ENCODE data around the gene DNAH1.
A peak's percentile ranks its signal among the peaks of the same experiment; 100 is the strongest.

Gene DNAH1

DNA sequence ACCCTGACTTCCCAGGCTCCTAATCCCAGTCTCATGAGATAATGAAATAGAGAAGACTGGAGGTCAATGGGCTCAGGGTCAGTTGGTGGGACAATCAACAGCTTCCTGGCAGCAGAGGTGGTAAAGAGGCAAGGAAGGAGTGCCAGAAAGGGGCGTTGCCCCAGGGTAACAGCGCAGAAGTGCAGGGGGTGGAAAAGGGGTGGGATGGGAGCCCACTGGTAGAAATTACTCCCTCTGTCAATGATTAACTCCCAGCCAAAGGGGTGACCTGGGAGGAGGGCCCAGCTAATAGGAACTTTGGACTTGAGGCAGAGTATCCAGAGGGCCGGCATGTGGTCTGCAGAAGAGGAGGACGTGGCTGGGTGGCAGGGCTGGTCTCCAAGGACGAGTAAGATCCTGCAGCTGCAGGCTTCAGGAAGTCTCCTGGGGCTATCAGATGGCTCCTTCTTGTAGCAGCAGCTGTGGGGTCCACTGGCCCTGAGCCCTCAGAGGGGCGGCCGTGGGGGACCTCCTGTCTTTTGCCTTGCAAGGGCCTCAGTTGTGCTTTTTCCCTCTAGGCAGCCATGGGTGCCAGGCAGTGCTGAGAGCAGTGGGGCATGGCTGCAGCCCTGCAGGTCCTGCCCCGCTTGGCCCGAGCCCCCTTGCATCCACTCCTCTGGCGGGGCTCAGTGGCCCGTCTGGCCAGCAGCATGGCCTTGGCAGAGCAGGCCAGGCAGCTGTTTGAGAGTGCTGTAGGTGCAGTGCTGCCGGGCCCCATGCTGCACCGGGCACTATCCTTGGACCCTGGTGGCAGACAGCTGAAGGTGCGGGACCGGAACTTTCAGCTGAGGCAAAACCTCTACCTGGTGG is 26.1 kb upstream of the DNAH1 start:
- H3K4me2 ChIP-seq = peak overlapping the region; percentile 95

DNA sequence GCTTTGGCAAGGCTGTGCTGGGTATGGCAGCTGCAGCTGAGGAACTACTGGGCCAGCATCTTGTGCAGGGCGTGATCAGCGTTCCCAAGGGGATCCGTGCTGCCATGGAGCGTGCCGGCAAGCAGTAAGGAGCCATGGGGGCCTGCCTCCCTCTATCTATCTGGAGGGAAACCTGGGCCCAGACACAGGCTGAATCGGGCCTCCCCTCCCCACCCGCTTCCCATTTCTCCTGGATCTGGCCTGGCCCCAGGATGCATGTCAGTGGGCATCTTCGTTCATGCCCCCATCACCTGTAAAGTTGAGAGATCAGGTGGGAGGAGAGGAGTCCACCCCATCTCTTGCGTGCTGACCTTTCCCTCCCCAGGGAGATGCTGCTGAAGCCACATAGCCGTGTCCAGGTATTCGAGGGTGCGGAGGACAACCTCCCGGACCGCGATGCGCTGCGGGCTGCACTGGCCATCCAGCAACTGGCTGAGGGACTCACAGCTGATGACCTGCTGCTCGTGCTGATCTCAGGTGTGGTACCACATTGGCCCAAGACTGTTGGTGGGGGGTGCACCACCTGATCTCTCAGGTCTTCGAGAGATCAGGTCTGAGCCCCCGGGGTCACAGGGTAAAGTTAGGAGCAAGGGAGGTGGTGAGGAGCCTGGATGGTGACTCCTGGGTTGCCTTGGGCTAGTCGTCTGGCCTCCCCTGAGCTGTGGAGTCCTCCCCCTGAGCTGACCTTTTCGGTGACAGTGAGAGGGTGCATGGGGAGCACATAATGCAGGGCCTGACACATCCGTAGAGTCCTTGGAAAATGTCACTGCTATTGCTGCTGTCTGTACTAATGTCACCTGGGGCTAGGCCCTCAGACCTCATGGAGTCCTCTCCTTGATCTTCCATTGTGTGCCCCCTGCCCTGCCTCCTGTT is 25.3 kb upstream of the DNAH1 start:
- Histone ChIP-seq H3K27me3 (no peaks in the 10 kb centered on the region), H3K36me3 (peaks cover 34% of the 10 kb centered on the region), H3K4me1 (peaks cover 50% of the 10 kb centered on the region), H3K4me2 (peak overlapping the region; percentile 95), H3K9ac (peak overlapping the region; percentile 16; the same call in 1 of the 2 replicates), H4K20me1 (peaks cover 13% of the 10 kb centered on the region; the same call in 1 of the 2 replicates), H3K9me3 (no peaks in the 10 kb centered on the region), H3K4me3 (peak overlapping the region; percentile 15; the same call in 1 of the 2 replicates), H3K27ac (0 out of 2 replicates have a peak overlapping the region, but pooled peaks have one; percentile 27)
- TF ChIP-seq Cebpa-rat (IDR thresholded peaks at IDR 0.05) = no peak

More for the DNA sequence above, 26.1 kb upstream of the DNAH1 start:
- peaks cover 34% of the 10 kb centered on the region for H3K36me3 ChIP-seq
- H3K27me3 ChIP-seq = no peaks in the 10 kb centered on the region
- no peaks in the 10 kb centered on the region for H3K9me3 ChIP-seq
- H3K27ac ChIP-seq = peak overlapping the region; percentile 27; the same call in 1 of the 2 replicates
- no peak for TF ChIP-seq Cebpa-rat (IDR thresholded peaks at IDR 0.05)
- peak overlapping the region; percentile 15; the same call in 1 of the 2 replicates for H3K4me3 ChIP-seq
- peak overlapping the region; percentile 16 for H3K9ac ChIP-seq
- H4K20me1 ChIP-seq = peaks cover 13% of the 10 kb centered on the region; the same call in 1 of the 2 replicates
- peaks cover 50% of the 10 kb centered on the region for H3K4me1 ChIP-seq

DNA sequence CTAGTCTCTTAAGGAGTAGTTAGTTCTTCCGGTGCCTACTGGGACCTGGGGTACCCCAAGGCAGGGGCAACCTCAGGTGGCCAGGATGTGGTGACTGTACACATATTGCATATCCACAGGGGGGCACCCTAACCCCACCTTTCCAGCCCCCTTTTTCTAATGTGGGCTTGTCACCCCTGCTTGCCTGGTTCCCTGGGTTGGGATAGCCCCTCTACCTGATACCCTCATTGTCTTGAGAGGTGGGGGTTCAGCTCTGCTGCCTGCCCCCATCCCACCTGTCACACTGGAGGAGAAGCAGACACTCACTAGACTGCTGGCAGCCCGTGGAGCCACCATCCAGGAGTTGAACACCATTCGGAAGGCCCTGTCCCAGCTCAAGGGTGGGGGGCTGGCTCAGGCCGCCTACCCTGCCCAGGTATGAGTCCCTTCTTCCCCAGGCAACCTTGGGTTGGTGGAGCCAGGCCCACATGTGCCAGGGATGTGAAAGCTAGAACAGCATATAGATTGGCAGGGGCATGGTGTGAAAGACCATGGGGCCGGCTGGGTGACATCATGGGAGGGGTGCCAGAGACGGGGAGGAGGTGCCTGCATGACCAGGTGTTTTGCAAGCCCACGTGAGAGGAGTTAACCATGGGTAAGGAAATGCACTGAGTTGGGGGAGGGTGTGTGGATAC is 24.5 kb upstream of the DNAH1 start:
- Histone ChIP-seq H3K9ac (peak overlapping the region; percentile 8; the same call in 1 of the 2 replicates), H3K27me3 (no peaks in the 10 kb centered on the region), H3K4me1 (peaks cover 50% of the 10 kb centered on the region), H3K36me3 (peaks cover 34% of the 10 kb centered on the region), H3K4me3 (no peak overlapping the region), H3K4me2 (peak overlapping the region; percentile 95; the same call in 1 of the 2 replicates), H4K20me1 (peaks cover 13% of the 10 kb centered on the region; the same call in 1 of the 2 replicates), H3K27ac (no peak overlapping the region), H3K9me3 (no peaks in the 10 kb centered on the region)
- TF ChIP-seq Cebpa-rat (IDR thresholded peaks at IDR 0.05) = no peak

DNA sequence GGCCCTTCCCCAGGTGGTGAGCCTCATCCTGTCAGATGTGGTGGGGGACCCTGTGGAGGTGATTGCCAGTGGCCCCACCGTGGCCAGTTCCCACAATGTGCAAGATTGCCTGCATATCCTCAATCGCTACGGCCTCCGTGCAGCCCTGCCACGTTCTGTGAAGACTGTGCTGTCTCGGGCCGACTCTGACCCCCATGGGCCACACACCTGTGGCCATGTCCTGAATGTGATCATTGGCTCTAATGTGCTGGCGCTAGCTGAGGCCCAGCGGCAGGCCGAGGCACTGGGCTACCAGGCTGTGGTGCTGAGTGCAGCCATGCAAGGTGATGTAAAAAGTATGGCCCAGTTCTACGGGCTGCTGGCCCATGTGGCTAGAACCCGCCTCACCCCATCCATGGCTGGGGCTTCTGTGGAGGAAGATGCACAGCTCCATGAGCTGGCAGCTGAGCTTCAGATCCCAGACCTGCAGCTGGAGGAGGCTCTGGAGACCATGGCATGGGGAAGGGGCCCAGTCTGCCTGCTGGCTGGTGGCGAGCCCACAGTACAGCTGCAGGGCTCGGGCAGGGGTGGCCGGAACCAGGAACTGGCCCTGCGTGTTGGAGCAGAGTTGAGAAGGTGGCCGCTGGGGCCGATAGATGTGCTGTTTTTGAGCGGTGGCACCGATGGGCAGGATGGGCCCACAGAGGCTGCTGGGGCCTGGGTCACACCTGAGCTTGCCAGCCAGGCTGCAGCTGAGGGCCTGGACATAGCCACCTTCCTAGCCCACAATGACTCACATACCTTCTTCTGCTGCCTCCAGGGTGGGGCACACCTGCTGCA is 23.7 kb upstream of the DNAH1 start:
- Histone ChIP-seq H3K4me1 (peaks cover 52% of the 10 kb centered on the region), H3K9ac (peak overlapping the region; percentile 19; the same call in 1 of the 2 replicates), H3K4me3 (no peak overlapping the region), H4K20me1 (peaks cover 13% of the 10 kb centered on the region; the same call in 1 of the 2 replicates), H3K36me3 (peaks cover 34% of the 10 kb centered on the region), H3K4me2 (no peak overlapping the region), H3K9me3 (no peaks in the 10 kb centered on the region), H3K27ac (no peak overlapping the region), H3K27me3 (no peaks in the 10 kb centered on the region)
- TF ChIP-seq Cebpa-rat (IDR thresholded peaks at IDR 0.05) = no peak

DNA sequence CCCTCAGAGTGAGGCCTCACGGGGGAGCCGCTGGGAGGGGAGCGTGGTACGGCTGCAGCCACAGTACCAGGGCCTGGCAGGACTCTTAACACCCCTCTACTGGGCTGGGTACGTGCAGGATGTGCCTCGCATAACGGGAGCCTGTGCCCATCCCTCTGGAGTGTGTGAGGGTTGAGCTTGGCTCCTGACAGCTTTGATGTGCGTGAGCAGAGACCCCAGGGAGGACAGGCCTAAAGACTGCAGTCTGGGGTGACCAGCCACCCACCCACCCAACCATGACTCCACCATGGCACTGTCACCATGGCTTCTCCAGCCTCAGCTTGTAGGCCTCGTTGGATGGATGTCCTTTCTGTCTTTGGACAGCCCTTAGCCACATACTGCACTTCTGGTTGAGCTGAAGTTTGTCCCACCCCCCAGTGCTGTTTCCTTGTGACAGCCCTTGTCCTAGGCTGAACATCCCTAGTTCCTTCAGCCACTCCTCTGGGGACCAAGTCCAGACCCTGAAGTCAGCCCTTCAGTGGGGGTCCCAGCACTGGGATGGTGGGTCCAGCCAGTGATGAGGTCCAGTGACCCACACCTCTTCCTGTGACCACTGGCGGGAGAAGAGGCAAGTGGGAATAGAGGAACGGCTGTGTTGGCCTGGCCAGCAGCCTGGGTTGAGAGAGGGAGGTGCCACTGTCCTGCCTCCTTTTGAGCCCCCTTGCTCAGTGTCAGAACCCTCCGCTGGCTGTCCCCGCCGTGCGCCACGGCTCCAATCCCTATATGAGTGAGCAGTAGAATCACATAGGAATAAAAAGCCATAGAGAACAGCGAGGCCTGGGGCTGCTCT is 22.4 kb upstream of the DNAH1 start:
- H3K4me2 ChIP-seq = no peak overlapping the region
- no peak overlapping the region for H3K27ac ChIP-seq
- TF ChIP-seq Cebpa-rat (IDR thresholded peaks at IDR 0.05) = no peak
- peaks cover 13% of the 10 kb centered on the region; the same call in 1 of the 2 replicates for H4K20me1 ChIP-seq
- H3K4me1 ChIP-seq = peaks cover 59% of the 10 kb centered on the region
- no peaks in the 10 kb centered on the region for H3K27me3 ChIP-seq
- H3K4me3 ChIP-seq = no peak overlapping the region
- no peaks in the 10 kb centered on the region for H3K9me3 ChIP-seq
- peaks cover 34% of the 10 kb centered on the region for H3K36me3 ChIP-seq
- H3K9ac ChIP-seq = peak overlapping the region; percentile 19

DNA sequence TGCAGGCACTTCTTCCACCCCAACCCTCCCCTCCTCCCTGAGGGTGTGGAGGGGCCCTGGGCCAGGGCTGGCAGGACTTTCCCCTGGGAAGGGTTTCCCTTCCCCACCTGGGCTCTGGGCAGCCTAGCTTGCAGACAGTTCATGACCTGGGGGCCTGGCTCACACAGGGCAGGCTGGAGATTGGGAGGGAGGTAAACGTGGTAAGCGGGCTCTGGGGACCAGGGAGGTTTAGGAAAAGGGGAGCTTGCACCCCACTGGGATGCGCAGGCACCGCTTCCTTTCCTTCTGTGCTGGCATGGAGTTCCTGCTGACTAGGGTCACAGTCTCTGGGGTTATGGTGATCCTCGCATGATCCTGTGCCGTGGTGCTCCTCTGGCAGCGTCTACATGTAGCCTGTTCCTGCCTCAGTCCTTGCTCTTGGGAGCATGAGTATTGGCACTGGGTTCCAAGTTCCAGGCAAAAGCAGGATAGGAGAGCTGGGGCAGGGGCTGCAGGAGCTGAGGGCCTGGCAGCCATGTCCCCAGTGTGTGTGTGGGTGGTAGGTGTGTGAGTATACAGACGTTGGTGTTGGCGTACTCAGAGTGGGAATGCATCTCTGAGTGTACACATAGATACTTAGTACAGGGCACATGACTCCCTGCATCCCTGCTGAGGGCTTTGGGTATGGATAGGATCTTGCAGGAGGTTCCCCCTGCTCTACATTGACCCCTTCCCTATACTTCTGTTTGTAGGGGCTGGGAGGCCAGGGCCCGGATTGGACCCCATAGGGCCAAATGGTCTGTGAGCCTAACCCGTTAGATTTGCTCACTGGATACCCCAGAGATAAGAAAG is 21.6 kb upstream of the DNAH1 start:
- H4K20me1 ChIP-seq = peaks cover 13% of the 10 kb centered on the region; the same call in 1 of the 2 replicates
- TF ChIP-seq Cebpa-rat (IDR thresholded peaks at IDR 0.05) = no peak
- no peak overlapping the region for H3K27ac ChIP-seq
- no peaks in the 10 kb centered on the region for H3K27me3 ChIP-seq
- H3K36me3 ChIP-seq = peaks cover 34% of the 10 kb centered on the region
- peak overlapping the region; percentile 15; the same call in 1 of the 2 replicates for H3K9ac ChIP-seq
- H3K4me1 ChIP-seq = peaks cover 59% of the 10 kb centered on the region
- H3K4me3 ChIP-seq = no peak overlapping the region
- no peak overlapping the region for H3K4me2 ChIP-seq
- no peaks in the 10 kb centered on the region for H3K9me3 ChIP-seq

DNA sequence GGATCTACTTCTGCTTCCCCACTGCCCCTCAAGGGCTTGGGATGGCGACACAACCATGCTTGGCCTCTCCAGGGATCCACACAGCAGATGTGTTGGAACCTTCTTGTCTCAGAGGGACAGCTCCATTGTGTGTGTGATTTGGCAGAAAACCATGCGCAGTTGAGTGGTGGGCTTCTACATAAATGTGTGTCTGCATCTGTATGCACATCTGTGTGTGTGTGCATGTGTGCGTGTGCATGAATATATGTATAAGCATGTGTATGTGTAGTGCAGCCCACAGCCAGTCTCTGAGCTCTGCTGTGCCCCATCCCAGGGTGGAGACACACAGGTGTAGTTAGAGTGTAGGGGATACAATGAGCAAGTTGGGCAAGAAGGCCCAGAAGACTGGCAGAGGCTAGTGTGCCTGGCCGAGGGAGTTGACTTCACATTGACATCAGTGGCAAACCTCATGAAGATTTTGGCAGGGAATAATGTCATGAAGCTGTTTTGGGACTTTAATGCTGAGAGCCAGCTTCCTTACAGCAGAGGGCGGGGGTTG is 20.4 kb upstream of the DNAH1 start:
- Histone ChIP-seq H3K4me2 (no peak overlapping the region), H3K4me3 (no peak overlapping the region), H3K27ac (no peak overlapping the region), H3K9me3 (no peaks in the 10 kb centered on the region), H3K9ac (no peak overlapping the region), H4K20me1 (peaks cover 6% of the 10 kb centered on the region; the same call in 1 of the 2 replicates), H3K4me1 (peaks cover 55% of the 10 kb centered on the region), H3K36me3 (peaks cover 33% of the 10 kb centered on the region), H3K27me3 (no peaks in the 10 kb centered on the region)
- no peak for TF ChIP-seq Cebpa-rat (IDR thresholded peaks at IDR 0.05)
